GM06990 (cell line): ENCODE results near the gene DENND1A.

Experiments
- DNase-seq: peaks from one replicate; pipeline ENCODE4 v3.0.0-alpha.2; 2011; ENCODE audit not compliant: insufficient read length; ENCODE audit errors: extremely low read depth
- H3K27me3 ChIP-seq: replicated peaks from 2 replicates; pipeline ENCODE4 v1.6.0; 2011; ENCODE audit warnings: low read length; ENCODE audit not compliant: control insufficient read depth, insufficient read depth
- H3K36me3 ChIP-seq: 2 replicates; pipeline ENCODE4 v1.5.1; 2011; ENCODE audit warnings: low read length; ENCODE audit not compliant: control insufficient read depth, insufficient read depth
- H3K4me3 ChIP-seq: replicated peaks from 2 replicates; pipeline ENCODE4 v1.5.1; 2011; ENCODE audit warnings: low read depth, mild to moderate bottlenecking, control low read depth, low read length
- TF ChIP-seq, protein P1 (sequence below): IDR thresholded peaks from 2 replicates; pipeline ENCODE4 v1.5.1; 2011; ENCODE audit warnings: low read length, control low read depth, mild to moderate bottlenecking, inconsistent platforms; ENCODE audit not compliant: insufficient read depth, poor library complexity, severe bottlenecking

DENND1A gene

DNA sequence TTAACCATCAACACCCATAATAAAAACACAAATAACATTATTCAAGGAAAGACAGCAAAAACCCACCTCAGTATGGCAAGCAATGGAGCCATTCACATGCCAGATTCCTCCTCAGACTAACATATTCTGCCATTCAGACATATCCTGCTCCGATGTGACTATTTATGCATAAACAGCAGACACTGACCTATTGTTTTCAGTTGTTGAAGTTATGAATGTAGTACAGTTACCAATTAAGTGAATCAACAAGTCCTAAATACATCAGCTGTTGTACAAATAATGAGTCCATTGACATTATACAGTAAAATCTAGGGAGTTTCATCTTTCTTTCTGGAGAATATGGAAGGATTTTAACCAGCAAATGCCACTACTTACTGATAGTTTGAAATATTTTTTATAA, 131.7 kb downstream of the DENND1A start:
- Histone ChIP-seq H3K27me3 (no peaks in the 10 kb centered on the region), H3K4me3 (no peak overlapping the region), H3K36me3 (no peaks in the 10 kb centered on the region)
- TF ChIP-seq, protein P1, sequence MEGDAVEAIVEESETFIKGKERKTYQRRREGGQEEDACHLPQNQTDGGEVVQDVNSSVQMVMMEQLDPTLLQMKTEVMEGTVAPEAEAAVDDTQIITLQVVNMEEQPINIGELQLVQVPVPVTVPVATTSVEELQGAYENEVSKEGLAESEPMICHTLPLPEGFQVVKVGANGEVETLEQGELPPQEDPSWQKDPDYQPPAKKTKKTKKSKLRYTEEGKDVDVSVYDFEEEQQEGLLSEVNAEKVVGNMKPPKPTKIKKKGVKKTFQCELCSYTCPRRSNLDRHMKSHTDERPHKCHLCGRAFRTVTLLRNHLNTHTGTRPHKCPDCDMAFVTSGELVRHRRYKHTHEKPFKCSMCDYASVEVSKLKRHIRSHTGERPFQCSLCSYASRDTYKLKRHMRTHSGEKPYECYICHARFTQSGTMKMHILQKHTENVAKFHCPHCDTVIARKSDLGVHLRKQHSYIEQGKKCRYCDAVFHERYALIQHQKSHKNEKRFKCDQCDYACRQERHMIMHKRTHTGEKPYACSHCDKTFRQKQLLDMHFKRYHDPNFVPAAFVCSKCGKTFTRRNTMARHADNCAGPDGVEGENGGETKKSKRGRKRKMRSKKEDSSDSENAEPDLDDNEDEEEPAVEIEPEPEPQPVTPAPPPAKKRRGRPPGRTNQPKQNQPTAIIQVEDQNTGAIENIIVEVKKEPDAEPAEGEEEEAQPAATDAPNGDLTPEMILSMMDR, result no peak
- DNase-seq, result no peak

DNA sequence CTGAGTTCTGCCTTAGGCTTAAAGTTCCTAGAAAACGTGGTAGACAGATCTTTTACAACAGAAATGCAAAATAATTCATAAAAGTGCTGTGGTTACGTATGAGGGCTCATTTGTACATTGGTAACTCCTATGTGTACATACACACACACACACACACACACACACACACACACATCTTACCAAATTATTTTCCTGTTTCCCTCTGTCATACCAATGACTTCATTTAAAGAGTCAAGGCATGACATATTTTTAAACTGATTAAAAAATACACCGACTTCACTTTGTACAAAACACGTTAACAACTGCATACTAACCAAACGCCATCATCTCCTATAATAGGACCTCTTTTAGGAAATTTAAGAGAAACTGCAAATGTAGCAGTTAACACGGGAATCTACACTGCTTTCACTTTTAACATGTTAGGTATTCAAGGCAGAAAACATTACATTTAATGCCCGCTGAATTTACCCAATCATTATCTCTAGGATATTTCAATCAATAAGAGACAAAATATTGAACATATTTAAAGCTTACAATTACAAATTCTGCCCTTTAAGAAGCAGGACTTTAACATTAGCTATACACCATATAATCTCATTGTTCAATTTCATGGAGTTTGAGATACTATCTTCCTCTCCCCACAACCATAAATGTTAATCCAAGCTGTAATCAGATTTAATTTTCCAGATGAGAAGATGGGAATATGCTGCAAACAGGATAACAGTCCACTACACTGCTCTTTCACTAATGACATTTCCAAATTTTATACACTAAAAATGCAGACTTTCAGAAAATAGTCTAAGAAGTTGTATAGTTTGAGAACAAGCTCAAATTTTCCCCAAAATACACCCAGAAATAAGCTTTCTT, 133.1 kb downstream of the DENND1A start:
- Histone ChIP-seq H3K4me3 (no peak overlapping the region; the same call in 1 of the 2 replicates), H3K27me3 (no peaks in the 10 kb centered on the region), H3K36me3 (no peaks in the 10 kb centered on the region)
- no peak for DNase-seq
- TF ChIP-seq, protein P1, result no peak

DNA sequence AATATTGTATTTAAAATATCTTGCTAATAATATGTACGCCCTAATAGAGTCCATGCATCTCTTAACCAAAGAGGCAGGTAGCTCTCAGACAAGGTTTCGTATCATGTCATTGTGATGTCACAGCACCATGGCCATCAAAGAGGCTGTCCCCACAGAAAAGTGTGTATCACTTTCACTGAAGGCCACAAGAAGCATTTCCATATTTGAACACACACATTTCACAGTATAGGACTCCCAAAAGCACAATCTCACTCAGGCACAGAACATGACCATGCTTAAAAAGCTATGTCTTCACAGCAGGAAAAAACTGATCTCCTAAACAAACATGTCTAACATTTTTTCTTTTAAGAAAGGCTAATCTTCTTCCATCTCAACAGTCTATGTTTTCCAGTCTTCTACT, 133.8 kb downstream of the DENND1A start:
- Histone ChIP-seq H3K27me3 (no peaks in the 10 kb centered on the region), H3K4me3 (no peak overlapping the region), H3K36me3 (no peaks in the 10 kb centered on the region)
- no peak for DNase-seq
- TF ChIP-seq, protein P1, result no peak

DNA sequence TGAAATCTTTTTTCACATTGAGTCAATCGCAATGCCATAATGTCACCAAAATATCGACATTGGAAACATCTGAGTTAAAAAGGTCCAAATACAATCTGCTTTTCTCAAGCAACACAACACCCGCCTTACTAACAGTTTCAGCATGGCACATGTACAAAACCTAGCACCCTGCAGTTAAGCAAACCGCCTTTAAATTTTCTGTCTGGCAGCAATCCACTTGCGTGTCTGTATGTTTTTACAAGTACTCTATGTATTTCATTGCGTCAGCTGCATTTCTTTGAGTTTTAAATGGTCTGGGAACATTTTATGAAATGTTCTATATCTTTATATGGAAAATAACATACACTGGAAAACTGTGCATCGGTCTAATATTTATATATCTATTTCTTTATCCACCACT, 134.6 kb downstream of the DENND1A start:
- Histone ChIP-seq H3K27me3 (no peaks in the 10 kb centered on the region), H3K36me3 (no peaks in the 10 kb centered on the region), H3K4me3 (no peak overlapping the region)
- DNase-seq, result no peak
- TF ChIP-seq, protein P1, result no peak

DNA sequence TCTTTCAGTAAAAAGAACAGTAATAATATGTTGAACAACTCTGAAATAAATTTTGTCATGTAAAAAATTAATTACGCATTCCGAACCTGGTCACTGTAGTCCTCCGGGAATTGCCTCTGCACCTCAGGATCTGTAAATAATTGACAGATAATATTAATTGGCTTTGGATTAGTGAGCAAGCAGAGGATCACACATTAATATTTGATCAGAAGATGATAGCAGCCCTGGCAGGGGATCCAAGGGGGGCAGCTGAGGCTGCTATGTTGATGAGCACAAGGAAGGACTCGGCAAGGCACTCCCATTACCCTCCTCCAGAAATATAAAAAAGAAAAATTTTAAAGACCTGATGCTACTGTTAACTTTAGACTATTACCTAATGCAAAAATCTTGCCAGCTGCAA, 137.4 kb downstream of the DENND1A start:
- TF ChIP-seq, protein P1, result no peak
- H3K27me3 ChIP-seq, result no peaks in the 10 kb centered on the region
- H3K4me3 ChIP-seq, result no peak overlapping the region
- no peak for DNase-seq
- H3K36me3 ChIP-seq, result no peaks in the 10 kb centered on the region
